Uterus (tissue), 2 donors: Measurements from ENCODE around the gene JAK1.

ENCODE experiments used
- POLR2A ChIP-seq, 2 donors: fragments of 450-650 bp; IDR thresholded peaks; one replicate each; pipeline ENCODE4 v1.6.1; 2016; ENCODE audit warnings: antibody characterized with exemption in 2 of 2, mild to moderate bottlenecking in 1 of 2, moderate library complexity in 1 of 2
- TF ChIP-seq, protein P1 (sequence below), 4 experiments: fragments of 200-600 bp in 2 of 4; fragments of 450-650 bp in 2 of 4; sonication (generic) in 2 of 4; IDR thresholded peaks; one replicate each; pipeline ENCODE4 v1.5.1; 2016 to 2019; ENCODE audit warnings: antibody characterized with exemption in 4 of 4, mild to moderate bottlenecking in 2 of 4, moderate library complexity in 1 of 4

GRCh38 chr1:64895500-64895899, 70.8 kb downstream of the JAK1 start:
- TF ChIP-seq, protein P1, sequence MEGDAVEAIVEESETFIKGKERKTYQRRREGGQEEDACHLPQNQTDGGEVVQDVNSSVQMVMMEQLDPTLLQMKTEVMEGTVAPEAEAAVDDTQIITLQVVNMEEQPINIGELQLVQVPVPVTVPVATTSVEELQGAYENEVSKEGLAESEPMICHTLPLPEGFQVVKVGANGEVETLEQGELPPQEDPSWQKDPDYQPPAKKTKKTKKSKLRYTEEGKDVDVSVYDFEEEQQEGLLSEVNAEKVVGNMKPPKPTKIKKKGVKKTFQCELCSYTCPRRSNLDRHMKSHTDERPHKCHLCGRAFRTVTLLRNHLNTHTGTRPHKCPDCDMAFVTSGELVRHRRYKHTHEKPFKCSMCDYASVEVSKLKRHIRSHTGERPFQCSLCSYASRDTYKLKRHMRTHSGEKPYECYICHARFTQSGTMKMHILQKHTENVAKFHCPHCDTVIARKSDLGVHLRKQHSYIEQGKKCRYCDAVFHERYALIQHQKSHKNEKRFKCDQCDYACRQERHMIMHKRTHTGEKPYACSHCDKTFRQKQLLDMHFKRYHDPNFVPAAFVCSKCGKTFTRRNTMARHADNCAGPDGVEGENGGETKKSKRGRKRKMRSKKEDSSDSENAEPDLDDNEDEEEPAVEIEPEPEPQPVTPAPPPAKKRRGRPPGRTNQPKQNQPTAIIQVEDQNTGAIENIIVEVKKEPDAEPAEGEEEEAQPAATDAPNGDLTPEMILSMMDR (IDR thresholded peaks at IDR 0.05) = no peak
- no peak for TF ChIP-seq POLR2A (IDR thresholded peaks at IDR 0.05)
